GM21515 (cell line): ENCODE results near the gene MAGI2.
"Not testable (repeated sequence)": the region's sequence is repeated elsewhere in the genome, so short reads cannot be mapped to it uniquely, and the experiment has no call there.

Experiments used
- ATAC-seq: cut with Tn5 transposase; IDR thresholded peaks from one replicate; pipeline ENCODE4 v1.9.1; 2021; ENCODE audit not compliant: unreplicated experiment

MAGI2 gene

DNA sequence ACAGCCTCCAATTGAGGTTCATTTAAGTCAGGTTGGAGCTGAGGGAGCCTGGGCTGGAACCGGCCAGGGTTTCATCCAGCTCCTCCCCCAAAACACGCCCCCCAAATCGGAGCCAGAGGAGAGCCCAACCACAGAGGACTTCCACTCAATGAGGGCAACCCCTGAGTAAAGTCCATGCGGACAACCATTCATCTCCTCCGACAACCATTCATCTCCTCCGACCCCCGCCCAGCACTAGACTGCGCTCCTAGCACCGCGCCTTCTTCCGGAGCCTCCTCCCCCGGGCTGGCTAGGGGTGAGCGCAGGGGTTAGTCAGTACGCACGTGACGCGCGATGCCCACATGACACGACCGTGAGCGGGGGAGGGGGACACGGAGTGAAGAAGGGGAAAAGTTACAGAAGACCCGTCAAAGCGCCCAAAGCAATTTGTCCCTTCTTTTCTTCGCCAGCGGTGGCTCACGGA is 1.4 kb downstream of the MAGI2 start:
- no peak for ATAC-seq

GRCh38 chr7:79451580-79451979 is 1.9 kb downstream of the MAGI2 start:
- ATAC-seq, result no peak

- ATAC-seq, result not testable (repeated sequence)
Measured at GRCh38 chr7:79442766-79443165, 10.7 kb downstream of the MAGI2 start.

DNA sequence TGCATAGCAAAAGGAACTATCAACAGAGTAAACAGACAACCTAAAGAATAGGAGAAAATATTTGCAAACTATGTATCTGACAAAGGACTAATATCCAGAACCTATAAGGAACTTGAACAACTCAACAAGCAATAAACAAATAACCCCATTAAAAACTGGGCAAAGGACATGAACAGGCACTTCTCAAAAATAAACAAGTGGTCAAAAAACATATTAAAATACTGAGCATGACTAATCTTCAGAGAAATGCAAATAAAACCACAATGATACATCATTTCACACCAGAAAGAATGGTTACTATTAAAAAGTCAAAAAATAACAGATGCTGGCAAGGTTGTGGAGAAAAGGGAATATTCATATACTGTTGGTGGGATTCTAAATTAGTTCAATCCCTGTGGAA is 17.1 kb downstream of the MAGI2 start:
- ATAC-seq, result no peak

DNA sequence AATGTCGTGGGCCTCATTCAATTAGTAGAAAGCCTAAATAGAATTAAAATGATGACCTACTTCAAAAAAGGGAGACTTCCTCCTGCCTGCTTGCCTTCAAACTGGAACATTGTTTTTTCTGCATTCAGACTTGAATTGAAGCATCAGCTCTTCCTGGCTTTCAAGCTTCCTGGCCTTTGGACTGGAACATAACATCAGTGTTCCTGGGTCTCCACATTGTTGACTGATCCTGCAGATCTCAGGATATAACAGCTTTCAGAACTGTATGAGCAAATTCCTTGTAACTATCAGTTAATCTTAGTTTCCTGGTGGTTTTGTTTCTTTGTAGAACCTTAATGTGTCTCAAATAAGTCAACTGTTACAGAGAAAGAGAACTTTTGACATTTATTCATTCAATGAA is 18.6 kb downstream of the MAGI2 start:
- ATAC-seq, result no peak

DNA sequence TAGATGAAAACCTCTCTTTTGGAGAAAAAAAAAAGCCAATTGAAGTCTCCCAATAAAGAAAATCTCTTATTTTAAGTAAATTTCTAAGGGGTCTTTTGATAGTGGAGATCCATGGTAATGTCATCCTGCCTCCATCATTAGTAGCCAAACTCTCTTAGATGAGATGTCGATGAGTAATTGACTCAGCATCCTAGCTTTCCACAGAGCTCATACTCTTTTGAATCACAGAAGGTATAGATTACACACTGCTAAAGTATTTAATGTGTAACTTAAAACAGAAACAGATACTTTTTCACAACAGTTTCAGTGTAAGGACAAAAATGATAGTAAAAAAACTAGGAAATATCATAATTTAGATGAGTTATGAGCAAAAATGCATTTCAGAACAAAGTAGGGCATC is 19.4 kb downstream of the MAGI2 start:
- no peak for ATAC-seq

DNA sequence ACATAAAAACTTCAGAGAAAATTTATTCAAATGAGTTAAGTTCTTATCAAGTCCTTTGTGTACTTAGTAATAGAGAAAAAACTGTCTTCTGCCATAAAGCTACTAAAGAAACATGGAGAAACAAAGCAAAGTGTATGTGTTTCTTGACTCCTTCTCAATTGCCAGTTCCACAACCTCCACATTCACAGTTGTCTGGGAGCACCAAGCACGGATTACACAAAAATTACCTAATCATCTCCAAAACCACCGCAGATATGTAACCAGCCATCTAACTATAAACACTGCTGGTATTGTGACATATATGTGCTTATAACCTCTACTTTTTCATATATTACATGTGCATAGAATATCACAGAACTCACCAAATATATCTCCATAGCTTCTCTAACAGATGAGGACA is 23.1 kb downstream of the MAGI2 start:
- no peak for ATAC-seq

- ATAC-seq, result no peak
Measured at GRCh38 chr7:79425665-79426064, 27.8 kb downstream of the MAGI2 start.

DNA sequence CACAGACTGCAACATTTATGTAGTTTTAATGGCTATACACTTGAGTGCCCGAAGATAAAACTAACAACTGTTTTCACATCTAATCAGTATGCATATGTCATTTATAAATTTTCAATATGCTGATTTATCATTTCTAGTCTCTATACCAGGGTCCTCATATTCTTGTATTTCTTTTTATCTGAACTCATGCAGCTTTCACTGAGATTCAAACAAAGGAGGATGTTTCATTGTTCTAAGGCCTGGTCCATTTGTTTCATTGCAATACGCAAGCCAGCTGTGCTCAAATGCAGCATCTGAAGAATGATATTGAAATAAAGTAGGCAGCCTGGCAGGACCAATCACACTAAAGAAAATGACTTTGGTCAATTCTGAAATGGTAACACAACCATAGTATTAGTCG is 31.7 kb downstream of the MAGI2 start:
- ATAC-seq, result no peak

DNA sequence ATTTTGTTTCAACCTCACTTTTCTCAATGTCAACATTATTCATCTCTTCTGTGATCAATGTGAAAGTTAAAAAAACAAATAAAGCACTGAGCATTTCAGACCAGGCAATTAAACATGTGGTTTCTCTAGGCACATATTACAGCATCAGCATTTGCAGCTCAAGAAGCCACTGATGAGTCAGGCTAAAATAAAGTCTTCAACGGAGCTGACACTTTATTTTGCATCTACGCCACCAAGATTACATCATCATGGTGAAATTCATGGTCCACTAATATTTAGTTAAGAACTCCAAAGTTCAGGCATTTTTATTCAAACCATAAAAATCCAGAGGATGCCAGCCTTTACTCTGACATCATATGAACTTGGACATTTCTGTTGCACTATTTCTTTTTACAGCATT is 33.0 kb downstream of the MAGI2 start:
- no peak for ATAC-seq

DNA sequence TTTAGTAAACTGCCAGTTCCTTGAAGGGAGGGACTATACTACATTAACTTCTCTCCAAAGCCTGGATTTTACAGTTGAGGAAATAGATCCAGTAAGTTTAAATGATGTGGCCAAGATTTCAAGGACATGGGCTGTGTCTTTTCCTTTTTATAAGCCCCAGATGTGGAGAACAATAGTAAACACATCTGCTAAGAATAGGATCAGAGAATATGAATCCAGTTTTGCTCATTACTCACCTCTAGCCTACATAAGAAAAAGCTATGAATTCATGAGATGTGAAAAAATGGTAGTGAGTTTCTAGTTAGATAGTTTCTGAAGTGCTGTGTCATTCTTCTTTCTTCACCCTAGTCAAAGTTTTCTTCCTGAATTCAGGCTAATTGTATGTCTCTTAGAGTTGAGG is 38.6 kb downstream of the MAGI2 start:
- ATAC-seq, result no peak

- no peak for ATAC-seq
Measured at GRCh38 chr7:79412915-79413314, 40.6 kb downstream of the MAGI2 start.

GRCh38 chr7:79412438-79412837 is 41.0 kb downstream of the MAGI2 start:
- no peak for ATAC-seq

GRCh38 chr7:79410345-79410744 is 43.1 kb downstream of the MAGI2 start:
- no peak for ATAC-seq

DNA sequence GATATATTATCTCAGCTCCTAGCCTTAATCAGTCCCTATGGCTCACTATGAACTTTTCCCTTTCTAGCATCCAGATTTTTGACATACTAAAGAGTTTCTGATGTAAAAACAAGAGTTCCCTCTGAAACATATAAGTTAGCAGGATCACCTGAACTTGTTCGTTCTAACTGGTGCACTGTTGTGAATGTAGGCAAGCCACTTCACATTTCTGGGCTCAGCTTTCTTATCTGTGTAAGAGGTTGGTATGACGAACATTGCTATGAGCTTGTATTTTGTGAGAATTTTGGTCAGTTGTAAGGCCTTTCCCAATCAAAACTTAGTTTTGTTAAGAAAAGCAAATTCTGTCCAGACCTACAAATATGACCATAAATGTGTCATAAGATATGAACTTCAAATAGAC is 46.1 kb downstream of the MAGI2 start:
- ATAC-seq, result no peak

- no peak for ATAC-seq
Measured at GRCh38 chr7:79406371-79406770, 47.1 kb downstream of the MAGI2 start.

DNA sequence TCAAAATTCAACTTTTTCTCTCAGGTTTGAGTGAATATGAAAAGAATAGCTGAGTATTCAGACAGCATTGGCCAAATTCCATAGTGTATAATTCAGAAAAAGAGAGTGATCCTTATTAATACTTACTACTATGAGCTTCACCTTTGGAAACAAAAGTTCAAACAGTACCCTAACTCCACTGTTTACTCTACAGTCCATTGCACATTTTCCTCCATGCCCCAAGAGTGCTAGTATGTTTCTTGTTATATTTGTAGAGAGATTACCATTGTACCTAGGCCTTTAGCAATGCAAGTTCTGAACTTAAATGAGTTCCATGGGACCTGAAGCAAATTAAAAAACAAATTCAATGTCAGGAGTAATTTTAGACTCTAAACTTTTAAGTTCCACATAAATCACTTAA is 48.1 kb downstream of the MAGI2 start:
- ATAC-seq, result no peak

DNA sequence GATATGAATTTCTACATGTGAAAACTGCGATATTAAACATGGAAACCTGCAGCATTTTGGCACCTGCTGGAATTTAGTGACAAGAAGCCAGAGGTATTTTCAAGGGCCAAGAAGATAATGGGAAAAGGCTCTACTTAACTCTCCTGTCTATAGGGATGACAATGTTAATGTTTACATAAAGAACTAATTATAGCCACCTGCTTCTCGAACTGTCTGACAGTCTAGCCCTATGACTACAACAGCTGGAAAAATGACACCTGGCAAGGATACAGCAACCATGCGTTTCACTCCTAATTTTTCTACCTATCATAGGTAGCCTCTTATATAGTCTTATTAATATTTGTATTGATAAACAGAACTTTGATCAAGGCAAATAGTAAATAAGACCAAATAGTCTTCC is 49.6 kb downstream of the MAGI2 start:
- no peak for ATAC-seq

- no peak for ATAC-seq
Measured at GRCh38 chr7:79403451-79403850, 50.0 kb downstream of the MAGI2 start.

- no peak for ATAC-seq
Measured at GRCh38 chr7:79401254-79401653, 52.2 kb downstream of the MAGI2 start.

DNA sequence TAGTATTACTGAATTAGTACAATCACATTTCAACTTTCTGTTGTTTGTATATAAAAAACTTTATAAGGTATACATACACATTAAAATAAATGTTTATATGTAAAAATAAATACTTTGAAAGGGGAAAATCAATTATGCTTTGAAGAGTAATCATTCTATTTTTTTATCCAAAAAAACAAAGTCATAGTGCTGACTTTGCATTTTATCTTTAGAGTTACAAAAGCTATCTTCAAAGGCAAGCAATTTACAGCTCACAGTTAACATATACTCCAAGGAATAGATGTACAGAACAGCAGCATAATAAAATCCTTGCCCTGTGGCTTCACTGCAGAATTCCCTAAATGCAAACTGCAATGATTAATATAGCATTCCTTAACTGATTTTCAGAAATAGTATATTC is 53.2 kb downstream of the MAGI2 start:
- no peak for ATAC-seq

DNA sequence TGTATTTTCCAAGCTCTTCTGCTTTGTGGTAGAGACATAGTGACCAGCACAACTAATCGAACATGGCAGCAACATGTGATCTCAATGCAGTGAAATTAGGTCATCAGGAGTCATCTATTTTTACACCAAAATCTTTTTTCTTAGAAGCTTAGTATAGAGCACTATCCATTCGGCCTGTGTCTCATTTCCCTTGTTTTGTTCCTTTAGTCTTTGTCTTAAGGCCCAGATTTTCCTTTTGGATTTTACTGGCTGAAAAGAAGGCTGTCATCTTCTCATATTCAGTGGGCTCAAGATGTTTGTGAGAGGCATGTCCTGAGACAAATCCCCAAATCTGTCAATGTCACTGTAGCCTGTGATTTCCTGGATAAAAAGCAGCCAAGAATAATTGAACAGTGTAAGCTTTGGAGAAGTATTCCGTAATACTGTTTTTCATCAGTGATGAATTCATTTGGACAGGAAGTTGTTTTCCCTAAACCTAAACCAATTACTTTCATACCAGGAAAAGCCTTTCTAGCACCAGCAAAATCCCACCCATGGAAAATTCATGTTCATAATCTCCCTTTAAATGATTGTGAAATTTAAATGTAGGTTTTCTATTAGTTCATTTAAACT is 55.2 kb downstream of the MAGI2 start:
- no peak for ATAC-seq

DNA sequence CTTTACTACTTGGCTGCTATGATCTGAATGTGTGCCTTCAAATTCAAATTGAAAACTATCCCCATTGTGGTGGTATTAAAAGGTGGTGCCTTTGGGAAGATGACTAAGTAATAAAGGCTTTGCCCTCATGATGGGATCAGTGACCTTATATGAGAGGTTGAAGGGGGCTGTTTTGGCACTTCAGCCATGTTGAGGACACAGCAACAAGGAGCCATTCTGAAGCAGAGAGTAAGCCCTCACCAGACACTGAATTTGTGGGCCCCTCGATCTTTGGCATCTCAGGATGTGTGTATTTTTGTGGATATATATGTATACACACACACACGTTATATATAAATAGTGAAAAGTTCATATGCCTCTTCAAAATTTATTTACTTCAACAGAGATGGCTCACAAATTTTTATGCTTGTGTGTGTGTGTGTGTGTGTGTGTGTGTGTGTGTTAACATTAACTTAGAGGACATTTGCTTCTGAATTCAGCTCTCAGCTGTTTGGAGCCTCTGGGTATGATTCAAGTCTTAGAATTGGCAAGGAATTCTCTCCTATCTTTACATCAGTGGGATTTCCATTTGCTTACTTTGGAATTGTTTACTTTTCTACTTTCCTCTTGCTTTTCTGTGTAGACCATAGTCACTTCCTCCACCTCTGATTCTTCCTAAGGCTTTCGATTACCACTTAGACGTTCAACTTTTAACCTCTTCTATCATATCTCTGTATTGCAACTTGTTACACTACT is 66.6 kb downstream of the MAGI2 start:
- no peak for ATAC-seq
